Effector memory CD4-positive, alpha-beta T cell (primary cell): Measurements from ENCODE around the gene NSF.

Experiments
- DNase-seq, 3 donors: peaks; one replicate each; pipeline ENCODE4 v3.0.0-alpha.2; 2020
- H3K27ac ChIP-seq: 2 replicates; pipeline ENCODE4 v1.7.0; 2013; ENCODE audit warnings: mild to moderate bottlenecking, low read length, moderate library complexity; ENCODE audit not compliant: insufficient read depth, poor library complexity, severe bottlenecking
- H3K27me3 ChIP-seq: replicated peaks from 2 replicates; pipeline ENCODE4 v1.7.0; 2013; ENCODE audit warnings: mild to moderate bottlenecking, low read length; ENCODE audit not compliant: insufficient read depth, control insufficient read depth, poor library complexity, severe bottlenecking
- H3K36me3 ChIP-seq: 2 replicates; pipeline ENCODE4 v1.7.0; 2013; ENCODE audit warnings: mild to moderate bottlenecking, low read length, moderate library complexity; ENCODE audit not compliant: control insufficient read depth, insufficient read depth
- H3K4me1 ChIP-seq: 2 replicates; pipeline ENCODE4 v1.7.0; 2013; ENCODE audit warnings: low read length, mild to moderate bottlenecking; ENCODE audit not compliant: control insufficient read depth, insufficient read depth, poor library complexity, severe bottlenecking
- H3K4me3 ChIP-seq: 2 replicates; pipeline ENCODE4 v1.7.0; 2013; ENCODE audit warnings: low read length, low read depth, mild to moderate bottlenecking; ENCODE audit not compliant: insufficient read depth, poor library complexity, severe bottlenecking
- H3K9me3 ChIP-seq: 2 replicates; pipeline ENCODE4 v1.7.0; 2013; ENCODE audit warnings: mild to moderate bottlenecking, low read length, moderate library complexity; ENCODE audit not compliant: control insufficient read depth

The NSF gene

DNA sequence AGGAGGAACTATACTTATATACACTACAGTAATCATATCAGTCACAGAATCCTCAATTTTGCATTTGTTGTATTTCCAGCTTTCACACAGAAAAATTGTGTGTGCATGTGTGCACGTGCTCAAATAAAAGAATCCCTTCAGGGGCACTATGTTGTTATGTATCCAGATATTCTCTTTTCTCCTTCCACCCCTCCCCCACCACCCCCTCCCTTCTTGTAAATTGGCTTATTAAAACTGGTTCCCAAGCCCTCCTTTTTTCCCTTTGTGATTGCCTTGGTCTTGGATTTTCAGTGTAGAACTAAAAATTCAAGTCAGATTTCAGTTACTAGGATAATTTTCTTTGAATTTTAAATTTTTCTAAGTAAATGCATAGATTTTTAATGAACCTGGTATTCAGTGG is 141.7 kb downstream of the NSF start:
- no peaks in the 10 kb centered on the region for H3K36me3 ChIP-seq
- no peak overlapping the region for H3K4me3 ChIP-seq
- H3K9me3 ChIP-seq, result no peaks in the 10 kb centered on the region
- H3K27ac ChIP-seq, result no peak overlapping the region
- DNase-seq, result no peak
- no peaks in the 10 kb centered on the region for H3K27me3 ChIP-seq
- no peaks in the 10 kb centered on the region for H3K4me1 ChIP-seq

DNA sequence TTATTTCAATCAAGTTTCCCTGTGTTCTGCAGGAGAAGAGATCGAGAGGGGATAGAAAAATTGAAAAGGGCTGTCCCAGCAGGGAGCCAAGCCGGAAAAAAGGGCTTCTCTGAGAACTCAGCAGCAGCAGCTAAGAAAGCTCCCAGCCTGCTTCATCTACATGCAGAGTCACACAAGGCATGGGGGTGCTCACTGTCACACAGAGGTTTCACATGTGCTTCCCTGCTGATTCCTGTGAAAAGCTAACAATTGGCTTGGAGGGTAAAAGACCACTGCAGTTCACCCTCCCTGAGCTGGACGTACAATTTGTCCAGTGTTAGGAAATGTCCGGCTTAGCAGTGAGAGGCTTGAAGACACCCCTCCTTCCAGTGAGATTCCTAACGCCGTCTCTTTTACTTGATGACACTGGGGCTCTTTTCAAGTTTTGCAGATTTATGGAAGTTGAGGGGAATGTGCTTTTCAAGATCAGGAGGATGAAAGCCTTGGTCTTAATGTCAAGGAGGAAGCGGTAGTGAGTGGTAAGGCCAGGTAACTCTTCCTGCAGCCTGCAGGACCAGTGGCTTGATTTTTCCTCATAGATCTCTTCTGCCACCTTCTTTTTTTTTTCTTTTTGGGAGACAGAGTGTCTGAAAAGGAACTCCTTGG is 142.4 kb downstream of the NSF start:
- no peaks in the 10 kb centered on the region for H3K9me3 ChIP-seq
- no peaks in the 10 kb centered on the region for H3K36me3 ChIP-seq
- no peaks in the 10 kb centered on the region for H3K4me1 ChIP-seq
- no peak for DNase-seq
- no peak overlapping the region for H3K4me3 ChIP-seq
- H3K27ac ChIP-seq, result no peak overlapping the region
- H3K27me3 ChIP-seq, result no peaks in the 10 kb centered on the region

GRCh38 chr17:46733837-46734475 is 143.5 kb downstream of the NSF start:
- H3K4me3 ChIP-seq, result no peak overlapping the region
- no peaks in the 10 kb centered on the region for H3K27me3 ChIP-seq
- no peaks in the 10 kb centered on the region for H3K9me3 ChIP-seq
- no peaks in the 10 kb centered on the region for H3K4me1 ChIP-seq
- H3K36me3 ChIP-seq, result no peaks in the 10 kb centered on the region
- DNase-seq, result no peak
- no peak overlapping the region for H3K27ac ChIP-seq

- Histone ChIP-seq H3K4me1 (no peaks in the 10 kb centered on the region), H3K36me3 (no peaks in the 10 kb centered on the region), H3K4me3 (no peak overlapping the region), H3K27ac (no peak overlapping the region), H3K27me3 (no peaks in the 10 kb centered on the region), H3K9me3 (no peaks in the 10 kb centered on the region)
- DNase-seq, result no peak
These were observed 145.6 kb downstream of the NSF start for GRCh38 chr17:46736100-46736499.

DNA sequence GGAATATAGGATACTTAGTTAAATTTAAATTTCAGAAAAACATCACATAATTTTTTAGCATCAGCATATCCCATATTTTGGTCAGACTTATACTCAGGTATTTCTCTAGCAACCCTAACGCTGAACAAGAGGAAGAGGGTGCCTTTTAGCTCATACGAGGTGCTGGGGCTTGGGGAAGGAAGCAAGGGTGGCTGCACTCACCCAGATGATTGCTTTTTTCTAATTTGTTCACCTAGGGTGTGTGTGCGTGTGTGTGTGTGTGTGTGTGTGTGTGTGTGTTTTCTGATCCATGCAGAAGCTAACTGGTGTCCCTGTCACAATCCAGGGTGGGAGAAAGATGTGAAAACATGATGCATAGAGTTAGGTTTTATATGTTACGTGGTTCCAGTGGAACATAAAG is 146.9 kb downstream of the NSF start:
- Histone ChIP-seq H3K9me3 (no peaks in the 10 kb centered on the region), H3K36me3 (no peaks in the 10 kb centered on the region), H3K4me3 (no peak overlapping the region), H3K27ac (no peak overlapping the region), H3K27me3 (no peaks in the 10 kb centered on the region), H3K4me1 (no peaks in the 10 kb centered on the region)
- DNase-seq, result no peak

GRCh38 chr17:46738544-46738943 is 148.1 kb downstream of the NSF start:
- H3K27ac ChIP-seq, result no peak overlapping the region
- H3K27me3 ChIP-seq, result no peaks in the 10 kb centered on the region
- H3K4me1 ChIP-seq, result no peaks in the 10 kb centered on the region
- H3K4me3 ChIP-seq, result no peak overlapping the region
- no peaks in the 10 kb centered on the region for H3K36me3 ChIP-seq
- DNase-seq, result no peak
- no peaks in the 10 kb centered on the region for H3K9me3 ChIP-seq

DNA sequence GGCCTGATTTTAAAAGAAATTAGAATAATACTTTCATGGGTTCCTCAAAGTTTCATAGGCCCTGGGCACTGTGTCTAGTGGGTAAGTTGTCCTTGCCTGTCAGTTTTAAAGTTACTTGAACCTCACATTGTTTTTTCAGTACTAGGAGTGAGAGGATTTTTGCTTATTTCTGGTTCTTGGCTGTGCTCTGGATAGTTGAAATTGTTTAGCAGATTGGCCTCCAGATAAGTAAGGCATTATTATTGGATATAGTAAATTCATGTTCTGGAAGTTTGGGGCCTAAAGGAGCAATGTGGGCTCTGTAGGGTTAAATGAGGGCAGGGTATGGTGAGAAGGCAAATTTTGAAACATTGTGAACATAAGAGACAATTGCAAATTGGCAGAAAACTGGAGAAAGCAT is 149.5 kb downstream of the NSF start:
- H3K27me3 ChIP-seq, result no peaks in the 10 kb centered on the region
- no peak overlapping the region for H3K27ac ChIP-seq
- no peak overlapping the region for H3K4me3 ChIP-seq
- no peaks in the 10 kb centered on the region for H3K4me1 ChIP-seq
- no peaks in the 10 kb centered on the region for H3K36me3 ChIP-seq
- no peak for DNase-seq
- H3K9me3 ChIP-seq, result no peaks in the 10 kb centered on the region

- H3K4me1 ChIP-seq, result no peaks in the 10 kb centered on the region
- no peaks in the 10 kb centered on the region for H3K36me3 ChIP-seq
- H3K27ac ChIP-seq, result no peak overlapping the region
- H3K9me3 ChIP-seq, result no peaks in the 10 kb centered on the region
- H3K27me3 ChIP-seq, result no peaks in the 10 kb centered on the region
- H3K4me3 ChIP-seq, result no peak overlapping the region
- no peak for DNase-seq
These were observed 150.8 kb downstream of the NSF start for GRCh38 chr17:46741122-46741730.

GRCh38 chr17:46742565-46743270 is 152.2 kb downstream of the NSF start:
- Histone ChIP-seq H3K9me3 (no peaks in the 10 kb centered on the region), H3K36me3 (no peaks in the 10 kb centered on the region), H3K4me3 (no peak overlapping the region), H3K27ac (no peak overlapping the region), H3K4me1 (no peaks in the 10 kb centered on the region), H3K27me3 (no peaks in the 10 kb centered on the region)
- DNase-seq, result no peak

GRCh38 chr17:46744441-46744840 is 154.0 kb downstream of the NSF start:
- Histone ChIP-seq H3K27me3 (no peaks in the 10 kb centered on the region), H3K9me3 (no peaks in the 10 kb centered on the region), H3K4me3 (no peak overlapping the region), H3K36me3 (peaks cover 3% of the 10 kb centered on the region), H3K27ac (no peak overlapping the region), H3K4me1 (no peaks in the 10 kb centered on the region)
- no peak for DNase-seq
